Fibroblast of pulmonary artery (primary cell): ENCODE measurements around the gene SMG9.

Experiments
- DNase-seq: peaks from one replicate; pipeline ENCODE4 v3.0.0-alpha.2; 2010; ENCODE audit warnings: low read depth
- H3K4me3 ChIP-seq: replicated peaks from 2 replicates; pipeline ENCODE4 v1.5.1; 2011; ENCODE audit warnings: low read depth, mild to moderate bottlenecking, control low read depth, low read length, moderate library complexity
- CTCF ChIP-seq: IDR thresholded peaks from 2 replicates; pipeline ENCODE4 v1.5.1; 2011; ENCODE audit warnings: mild to moderate bottlenecking, control low read depth, low read length, inconsistent platforms; ENCODE audit errors: missing control alignments

SMG9 gene

GRCh38 chr19:43754253-43754502 lies 584 bp downstream of the SMG9 start:
- TF ChIP-seq CTCF = no peak
- DNase-seq = no peak
- peak overlapping the region; percentile 85 for H3K4me3 ChIP-seq

DNA sequence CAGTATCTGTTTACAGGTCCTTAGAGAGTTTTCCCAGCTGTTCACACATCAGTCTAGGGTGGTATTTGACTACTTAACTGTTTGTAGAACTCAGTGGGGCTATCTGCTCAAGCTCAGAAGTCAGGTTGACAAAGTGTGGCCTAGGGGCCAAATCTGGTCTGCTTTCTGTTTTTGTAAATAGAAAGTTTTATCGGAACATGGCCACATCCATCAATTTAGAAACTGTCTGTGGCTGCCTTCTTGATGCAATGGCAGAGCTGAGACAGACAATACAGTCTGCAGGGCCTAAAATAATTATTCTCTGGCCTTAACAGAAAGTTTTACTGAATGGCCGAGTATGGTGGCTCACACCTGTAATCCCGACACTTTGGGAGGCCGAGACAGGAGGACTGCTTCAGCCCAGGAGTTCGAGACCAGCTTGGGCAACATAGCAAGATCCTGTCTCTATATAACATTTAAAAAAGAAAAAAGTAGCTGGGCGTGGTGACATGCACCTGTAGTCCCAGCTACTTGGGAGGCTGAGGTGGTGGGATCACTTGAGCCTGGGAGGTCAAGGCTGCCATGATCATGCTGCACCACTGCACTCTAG lies 2.4 kb downstream of the SMG9 start:
- no peak overlapping the region for H3K4me3 ChIP-seq
- DNase-seq = no peak

DNA sequence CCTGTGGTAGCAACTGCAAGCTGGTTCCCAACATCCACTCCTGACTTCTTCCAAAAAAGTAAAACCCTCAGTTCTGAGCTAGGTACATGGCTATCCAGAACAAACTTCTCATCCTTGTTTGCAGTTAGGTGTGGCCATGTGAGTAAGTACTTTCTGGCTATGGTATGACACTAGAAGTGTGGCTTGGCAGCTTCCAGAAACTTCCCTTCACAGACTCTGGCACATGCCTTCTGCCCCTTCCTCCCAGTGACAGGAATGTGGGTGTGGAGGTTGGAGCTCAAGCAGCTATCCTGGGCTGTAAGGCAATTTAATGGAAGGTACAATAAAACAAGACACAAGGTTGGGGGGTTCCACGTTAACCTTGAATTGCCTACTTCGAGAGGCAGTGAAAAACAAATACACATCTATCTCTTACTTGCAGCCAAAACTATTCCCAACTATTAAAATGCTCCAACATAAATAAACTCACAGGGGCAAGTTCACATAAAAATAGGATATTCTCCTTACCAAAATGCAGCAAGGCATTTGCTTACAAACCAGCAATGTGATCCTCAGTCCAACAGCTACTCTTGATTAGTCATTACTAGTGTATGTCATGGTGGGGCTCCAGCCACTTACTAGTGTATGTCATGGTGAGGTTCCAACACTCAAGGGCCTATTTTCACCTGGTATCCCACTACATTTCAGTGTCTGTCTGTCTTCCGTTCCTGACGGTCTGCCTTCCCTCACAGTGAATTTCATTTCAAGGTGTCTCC lies 3.1 kb downstream of the SMG9 start:
- TF ChIP-seq CTCF = no peak
- no peak overlapping the region for H3K4me3 ChIP-seq
- no peak for DNase-seq

More for the DNA sequence above, 2.4 kb downstream of the SMG9 start:
- TF ChIP-seq CTCF = no peak

DNA sequence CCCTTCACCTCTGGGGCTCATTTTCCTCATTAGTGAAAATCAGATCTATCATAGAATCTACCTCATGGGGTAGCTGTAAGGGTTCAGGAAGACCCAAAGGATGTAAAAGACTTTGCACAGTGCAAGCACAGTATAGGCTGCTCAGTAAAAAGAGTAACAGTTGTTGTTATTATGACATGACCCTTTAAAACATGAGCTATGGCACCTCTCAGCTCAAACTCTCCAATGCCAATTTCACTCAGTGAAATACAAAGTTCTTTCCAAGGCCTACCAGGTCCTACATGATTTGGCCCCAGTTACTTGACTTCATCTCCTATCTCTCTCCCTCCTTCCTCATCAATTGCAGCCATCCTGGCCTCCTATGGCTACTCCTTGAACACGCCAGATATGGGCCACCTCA lies 4.9 kb downstream of the SMG9 start:
- no peak overlapping the region for H3K4me3 ChIP-seq
- no peak for TF ChIP-seq CTCF
- DNase-seq = no peak

DNA sequence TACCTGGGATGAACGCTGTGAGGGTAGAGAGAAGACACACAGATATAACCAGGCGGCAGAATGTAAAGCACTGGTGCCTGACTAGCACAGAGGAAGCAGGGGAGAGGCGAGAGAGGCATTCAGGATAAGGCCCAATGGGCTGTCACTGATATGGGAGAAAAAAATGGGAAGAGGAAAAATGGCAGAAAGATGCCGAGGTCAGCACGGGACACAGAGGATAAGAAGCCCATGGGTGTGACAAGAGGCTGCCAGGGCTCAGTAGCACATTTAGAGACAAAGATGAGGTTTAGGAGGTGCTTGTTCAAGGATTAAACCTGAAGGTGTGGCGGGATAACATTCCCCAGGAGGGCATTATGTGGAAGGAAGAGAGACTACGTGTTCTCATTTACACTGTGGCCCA lies 5.6 kb downstream of the SMG9 start:
- no peak overlapping the region for H3K4me3 ChIP-seq
- no peak for TF ChIP-seq CTCF
- no peak for DNase-seq

GRCh38 chr19:43748685-43749084 lies 6.1 kb downstream of the SMG9 start:
- H3K4me3 ChIP-seq = no peak overlapping the region
- no peak for DNase-seq
- no peak for TF ChIP-seq CTCF

DNA sequence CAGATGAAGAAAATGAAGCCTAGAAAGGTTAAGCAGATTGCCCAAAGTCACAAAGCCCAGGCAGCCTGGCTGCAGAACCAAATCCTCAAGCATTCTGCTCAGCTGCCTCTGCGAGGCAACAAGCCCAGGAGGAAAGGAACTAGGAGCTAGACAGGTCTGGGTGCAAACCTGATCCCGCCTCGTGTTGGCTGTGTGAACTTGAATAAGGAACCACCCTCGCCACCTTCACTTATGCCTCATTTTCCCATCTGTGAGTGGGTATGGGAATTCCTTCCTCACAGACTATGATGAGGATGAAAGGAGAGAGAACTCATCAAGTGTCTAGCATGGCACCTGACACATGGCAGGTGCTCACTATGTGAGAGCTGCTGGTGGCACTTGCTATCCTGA lies 6.6 kb downstream of the SMG9 start:
- DNase-seq = no peak
- TF ChIP-seq CTCF = no peak
- H3K4me3 ChIP-seq = no peak overlapping the region
